GM12878 (cell line): Measurements from ENCODE around the gene SCEL. TPM values are rescaled to one million over a fixed set of nuclear protein-coding genes. Genes with fewer than 3 reads are reported as not detected.

ENCODE experiments used
- ATAC-seq: fragments of 200-7000 bp; cut with Tn5 transposase; 3 replicates; pipeline ENCODE4 v1.9.1; 2020; ENCODE audit warnings: mild to moderate bottlenecking, moderate library complexity
- BruUV-seq: library from RNA; stranded (reverse); fragments of 400-500 nt; replicated peaks from 2 replicates; lab custom pipeline; 2021; lab: Mats Ljungman, UMichigan
- CTCF ChIA-PET: fragments of 300-600 bp; sonication (Branson Sonifier 250); formaldehyde crosslinking; extraction: SDS; loops from one replicate; lab custom pipeline; 2021; ENCODE audit warnings: inconsistent platforms; lab: Yijun Ruan, JAX
- POLR2A ChIA-PET: fragments of 350-600 bp; formaldehyde crosslinking; extraction: SDS; loops from one replicate; lab custom pipeline; 2021; ENCODE audit warnings: inconsistent platforms; lab: Charles Lee
- RAD21 ChIA-PET: fragments of 300-600 bp; sonication (Branson Sonifier 250); formaldehyde crosslinking; loops from one replicate; lab custom pipeline; 2023; ENCODE audit warnings: antibody characterized with exemption; ENCODE audit not compliant: unreplicated experiment; lab: Charles Lee
- SMC1A ChIA-PET: fragments of 300-600 bp; sonication (Branson Sonifier 250); formaldehyde crosslinking; loops from one replicate; lab custom pipeline; 2023; ENCODE audit not compliant: unreplicated experiment, uncharacterized antibody; lab: Charles Lee
- DNase-seq: peaks from one replicate; pipeline ENCODE4 v3.0.0-alpha.2; 2011; ENCODE audit warnings: low read depth, low spot score
- FAIRE-seq: peaks from 3 replicates; lab custom pipeline; 2011; peaks lifted over from hg19 to GRCh38; lab: Jason Lieb, UNC
- H2AFZ ChIP-seq: 2 replicates; pipeline ENCODE4 v1.6.0; 2011; ENCODE audit warnings: low read depth, low read length, control low read depth; ENCODE audit not compliant: control insufficient read depth
- H3K27ac ChIP-seq: 2 replicates; pipeline ENCODE4 v1.5.1; 2011; ENCODE audit warnings: control low read depth; ENCODE audit not compliant: control insufficient read depth, insufficient read depth
- H3K27me3 ChIP-seq, 2 experiments: replicated peaks in 1 of 2; 2 replicates each; pipeline versions ENCODE4 v1.6.0 to v1.6.1; 2011; ENCODE audit warnings: low read length in 1 of 2; ENCODE audit not compliant: control insufficient read depth in 2 of 2, insufficient read depth in 2 of 2
- H3K36me3 ChIP-seq, 2 experiments: 2 replicates each; pipeline ENCODE4 v1.5.1; 2011; ENCODE audit warnings: low read length in 1 of 2; ENCODE audit not compliant: control insufficient read depth in 2 of 2, insufficient read depth in 2 of 2
- H3K4me1 ChIP-seq: 2 replicates; pipeline ENCODE4 v1.6.1; 2011; ENCODE audit warnings: mild to moderate bottlenecking, low read length, moderate library complexity, mixed read lengths; ENCODE audit not compliant: control insufficient read depth, insufficient read depth
- H3K4me2 ChIP-seq: 2 replicates; pipeline ENCODE4 v1.6.0; 2011; ENCODE audit warnings: control low read depth; ENCODE audit not compliant: control insufficient read depth, insufficient read depth
- H3K4me3 ChIP-seq: fragments of 200-600 bp; sonication (generic); 2 replicates; pipeline ENCODE4 v1.5.1; 2016
- H3K79me2 ChIP-seq: 2 replicates; pipeline ENCODE4 v1.6.0; 2011; ENCODE audit warnings: low read length; ENCODE audit not compliant: control insufficient read depth, insufficient read depth
- H3K9ac ChIP-seq: 2 replicates; pipeline ENCODE4 v1.8.0; 2011; ENCODE audit warnings: low read length, control low read depth, mixed read lengths; ENCODE audit not compliant: control insufficient read depth, insufficient read depth
- H3K9me3 ChIP-seq: replicated peaks from 3 replicates; pipeline ENCODE4 v1.5.1; 2011; ENCODE audit warnings: mild to moderate bottlenecking, low read length; ENCODE audit not compliant: control insufficient read depth, insufficient read depth
- H4K20me1 ChIP-seq: 2 replicates; pipeline ENCODE4 v1.6.0; 2011; ENCODE audit not compliant: control insufficient read depth, insufficient read depth
- BMI1 ChIP-seq: fragments of 450-650 bp; IDR thresholded peaks from 2 replicates; pipeline ENCODE4 v1.6.1; 2016; ENCODE audit warnings: mild to moderate bottlenecking, moderate library complexity, borderline replicate concordance
- CREM ChIP-seq: IDR thresholded peaks from 2 replicates; pipeline ENCODE4 v1.6.1; 2014; ENCODE audit warnings: antibody characterized with exemption, low read depth
- EP300 ChIP-seq, 2 experiments: fragments of 150-350 bp in 1 of 2; IDR thresholded peaks; 2 replicates each; pipeline ENCODE4 v1.6.1; 2011 to 2012; ENCODE audit warnings: low read depth in 2 of 2, low read length in 2 of 2, borderline replicate concordance in 1 of 2, improper control_type of control experiment in 1 of 2, inconsistent platforms in 1 of 2; ENCODE audit not compliant: control insufficient read depth in 1 of 2
- HDGF ChIP-seq: fragments of 450-650 bp; IDR thresholded peaks from 2 replicates; pipeline ENCODE4 v1.6.1; 2016; ENCODE audit warnings: antibody characterized with exemption
- MTA3 ChIP-seq: IDR thresholded peaks from 2 replicates; pipeline ENCODE4 v1.6.1; 2012; ENCODE audit warnings: low read length, inconsistent platforms, borderline replicate concordance
- NR2C2 ChIP-seq: IDR thresholded peaks from 2 replicates; pipeline ENCODE4 v1.6.1; 2011; ENCODE audit warnings: borderline replicate concordance, low read depth; ENCODE audit not compliant: control insufficient read depth, insufficient read length
- POLR2AphosphoS5 ChIP-seq: IDR thresholded peaks from 2 replicates; pipeline ENCODE4 v1.6.1; 2011; ENCODE audit warnings: mild to moderate bottlenecking, low read length, inconsistent platforms
- RELA ChIP-seq: fragments of 450-650 bp; IDR thresholded peaks from 2 replicates; pipeline ENCODE4 v1.8.0; 2014; ENCODE audit warnings: borderline replicate concordance; ENCODE audit not compliant: partially characterized antibody
- TARDBP ChIP-seq: IDR thresholded peaks from 2 replicates; pipeline ENCODE4 v1.6.1; 2016; ENCODE audit warnings: borderline replicate concordance
- TCF3 ChIP-seq: IDR thresholded peaks from 2 replicates; pipeline ENCODE4 v1.6.1; 2012; ENCODE audit warnings: low read depth, mild to moderate bottlenecking, low read length, borderline replicate concordance; ENCODE audit not compliant: insufficient read depth
- ZZZ3 ChIP-seq: IDR thresholded peaks from 2 replicates; pipeline ENCODE4 v1.6.1; 2011; ENCODE audit warnings: low read depth; ENCODE audit not compliant: control insufficient read depth, insufficient read length
- WGBS: methylation state at CpG from one replicate; pipeline ENCODE4 v1.1.6; 2016; ENCODE audit warnings: low lambda C conversion rate; ENCODE audit not compliant: insufficient replicate concordance, insufficient coverage; ENCODE audit errors: missing lambda C conversion rate; 5-methylcytosine and 5-hydroxymethylcytosine counted together
- in situ Hi-C: fragments of 300-500 bp; cut with MboI; formaldehyde crosslinking; loops from 9 replicates; pipeline ENCODE4 v1.14.3; 2018; ENCODE audit warnings: mixed read lengths
- intact Hi-C: fragments of 100-400 bp; cut with micrococcal nuclease; formaldehyde crosslinking; loops from one replicate; pipeline ENCODE4 v1.14.2; 2022; ENCODE audit not compliant: unreplicated experiment
- polyA plus RNA-seq, 11 experiments: library from polyadenylated mRNA; depleted of rRNA in 4 of 11; unstranded in 6 of 11; stranded (reverse) in 5 of 11; fragments of >200 nt; fragmentation: Nextera tagmentation in 4 of 11; fragmentation: Illumina TruSeq in 1 of 11; extraction: Ambion mirVana in 4 of 11; extraction: Trizol in 1 of 11; gene quantifications; 1 replicate in 1 of 11; 2 replicates in 10 of 11; pipeline versions ENCODE4 v1.2.1 to v1.2.3, GENCODE V29; 2011 to 2016; ENCODE audit warnings: inconsistent platforms in 2 of 11, missing spikeins in 2 of 11, low read depth in 1 of 11
- total RNA-seq, 4 experiments: library from RNA; depleted of rRNA in 3 of 4; stranded (reverse); fragments of >200 nt in 3 of 4; fragmentation: Illumina TruSeq in 1 of 4; extraction: Trizol in 1 of 4; gene quantifications; 2 replicates each; pipeline versions ENCODE4 v1.2.1 to v1.2.3, GENCODE V29; 2013 to 2021
- TF ChIP-seq, protein P1 (sequence below): IDR thresholded peaks from 2 replicates; pipeline ENCODE4 v1.6.1; 2011; ENCODE audit warnings: borderline replicate concordance, low read depth, mild to moderate bottlenecking, moderate library complexity, low read length; ENCODE audit not compliant: insufficient read depth, poor library complexity, severe bottlenecking
- TF ChIP-seq, protein P2 (sequence below): fragments of 450-650 bp; IDR thresholded peaks from 2 replicates; pipeline ENCODE4 v1.6.1; 2014; ENCODE audit warnings: mild to moderate bottlenecking
- TF ChIP-seq, protein P3 (sequence below): fragments of 450-650 bp; IDR thresholded peaks from 2 replicates; pipeline ENCODE4 v1.6.1; 2017; ENCODE audit warnings: mild to moderate bottlenecking

The SCEL gene
- total and polyA plus RNA-seq, 10 of the 15 experiments (the other 5 are each of a cell fraction or from before 2014, with no cell fraction given) = 0.09 to 0.68 (median 0.16) TPM; not detected in 1

DNA sequence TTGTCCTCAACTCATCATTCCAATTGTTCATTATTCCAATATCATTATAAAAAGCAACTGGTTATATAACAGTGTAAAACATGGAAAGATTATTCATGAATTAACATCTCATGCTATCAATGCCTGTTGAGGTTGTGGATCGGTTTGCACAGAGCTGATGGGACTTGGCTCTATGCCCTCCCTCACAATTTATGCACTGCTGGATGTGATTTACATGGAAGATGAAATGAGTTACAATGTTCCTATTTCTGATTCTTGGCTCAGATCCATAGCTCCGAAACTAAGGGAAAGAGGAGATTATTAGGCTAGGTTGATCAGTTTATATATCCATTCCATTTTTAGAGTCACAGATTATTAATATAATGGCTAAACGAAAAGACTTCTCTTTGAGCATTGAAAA is 38.6 kb downstream of the SCEL start:
- Histone ChIP-seq H3K4me3 (no peak overlapping the region), H3K9me3 (no peaks in the 10 kb centered on the region), H3K36me3 (no peaks in the 10 kb centered on the region), H3K9ac (no peak overlapping the region), H2AFZ (no peak overlapping the region), H3K27ac (no peak overlapping the region), H3K4me1 (no peaks in the 10 kb centered on the region), H3K27me3 (no peaks in the 10 kb centered on the region; a peak in 1 of 4 replicates), H4K20me1 (no peaks in the 10 kb centered on the region), H3K4me2 (no peak overlapping the region), H3K79me2 (no peaks in the 10 kb centered on the region)
- ChIA-PET POLR2A (no interaction called here), SMC1A (interaction anchor here (1.1 to 2.5 kb wide), 5 partner anchors 16 to 174 kb away, joined by 3 to 12 read pairs (median 4); no protein-coding TSS in a partner anchor), RAD21 (no interaction called here), CTCF (interaction anchor here (0.9 to 3.3 kb wide), 8 partner anchors 9 to 168 kb away, joined by 3 to 14 read pairs (median 6); no protein-coding TSS in a partner anchor)
- no peak for FAIRE-seq
- 26% methylated on average over 3 of the region's 3 CpGs for WGBS
- TF ChIP-seq RELA (no peak), NR2C2 (no peak), MTA3 (no peak), POLR2AphosphoS5 (no peak)
- TF ChIP-seq, protein P1, sequence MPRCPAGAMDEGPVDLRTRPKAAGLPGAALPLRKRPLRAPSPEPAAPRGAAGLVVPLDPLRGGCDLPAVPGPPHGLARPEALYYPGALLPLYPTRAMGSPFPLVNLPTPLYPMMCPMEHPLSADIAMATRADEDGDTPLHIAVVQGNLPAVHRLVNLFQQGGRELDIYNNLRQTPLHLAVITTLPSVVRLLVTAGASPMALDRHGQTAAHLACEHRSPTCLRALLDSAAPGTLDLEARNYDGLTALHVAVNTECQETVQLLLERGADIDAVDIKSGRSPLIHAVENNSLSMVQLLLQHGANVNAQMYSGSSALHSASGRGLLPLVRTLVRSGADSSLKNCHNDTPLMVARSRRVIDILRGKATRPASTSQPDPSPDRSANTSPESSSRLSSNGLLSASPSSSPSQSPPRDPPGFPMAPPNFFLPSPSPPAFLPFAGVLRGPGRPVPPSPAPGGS = no peak
- no TSS peak for BruUV-seq
- intact Hi-C loops (no loop called here), in situ Hi-C loops (no loop called here)
- no peak for ATAC-seq
- DNase-seq = no peak

DNA sequence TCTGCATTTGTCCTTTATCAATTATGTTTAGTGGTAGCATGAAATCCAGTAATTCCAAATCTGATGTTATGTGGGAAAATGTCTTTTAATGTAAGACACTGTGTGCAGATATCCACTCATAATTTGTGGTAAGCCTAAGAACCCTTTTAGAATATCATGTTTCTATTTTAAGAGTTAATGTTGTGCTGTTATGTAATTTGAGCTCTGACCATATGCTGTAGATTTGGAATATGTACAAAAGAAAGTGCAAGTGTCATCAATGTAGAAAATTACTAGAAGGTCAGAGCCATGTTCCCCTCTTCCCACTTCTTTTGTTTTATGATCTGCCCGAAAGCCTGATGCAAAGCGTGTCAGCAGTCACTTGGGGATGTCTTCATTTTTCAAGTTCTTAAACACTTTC is 44.5 kb downstream of the SCEL start:
- CTCF ChIA-PET = no interaction called here
- BruUV-seq = no TSS peak
- no peak for TF ChIP-seq EP300 (IDR thresholded peaks at IDR 0.05; ENCODE audit: borderline replicate concordance in 1 of 2, control insufficient read depth in 1 of 2, low read depth in 2 of 2, low read length in 2 of 2)
- TF ChIP-seq TCF3 = no peak
- TF ChIP-seq ZZZ3 = no peak
- TF ChIP-seq HDGF = no peak
- TF ChIP-seq BMI1 = no peak
- no peak for TF ChIP-seq CREM
- no peak for TF ChIP-seq TARDBP
- TF ChIP-seq, protein P2, sequence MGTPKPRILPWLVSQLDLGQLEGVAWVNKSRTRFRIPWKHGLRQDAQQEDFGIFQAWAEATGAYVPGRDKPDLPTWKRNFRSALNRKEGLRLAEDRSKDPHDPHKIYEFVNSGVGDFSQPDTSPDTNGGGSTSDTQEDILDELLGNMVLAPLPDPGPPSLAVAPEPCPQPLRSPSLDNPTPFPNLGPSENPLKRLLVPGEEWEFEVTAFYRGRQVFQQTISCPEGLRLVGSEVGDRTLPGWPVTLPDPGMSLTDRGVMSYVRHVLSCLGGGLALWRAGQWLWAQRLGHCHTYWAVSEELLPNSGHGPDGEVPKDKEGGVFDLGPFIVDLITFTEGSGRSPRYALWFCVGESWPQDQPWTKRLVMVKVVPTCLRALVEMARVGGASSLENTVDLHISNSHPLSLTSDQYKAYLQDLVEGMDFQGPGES = no peak
- TF ChIP-seq, protein P3, sequence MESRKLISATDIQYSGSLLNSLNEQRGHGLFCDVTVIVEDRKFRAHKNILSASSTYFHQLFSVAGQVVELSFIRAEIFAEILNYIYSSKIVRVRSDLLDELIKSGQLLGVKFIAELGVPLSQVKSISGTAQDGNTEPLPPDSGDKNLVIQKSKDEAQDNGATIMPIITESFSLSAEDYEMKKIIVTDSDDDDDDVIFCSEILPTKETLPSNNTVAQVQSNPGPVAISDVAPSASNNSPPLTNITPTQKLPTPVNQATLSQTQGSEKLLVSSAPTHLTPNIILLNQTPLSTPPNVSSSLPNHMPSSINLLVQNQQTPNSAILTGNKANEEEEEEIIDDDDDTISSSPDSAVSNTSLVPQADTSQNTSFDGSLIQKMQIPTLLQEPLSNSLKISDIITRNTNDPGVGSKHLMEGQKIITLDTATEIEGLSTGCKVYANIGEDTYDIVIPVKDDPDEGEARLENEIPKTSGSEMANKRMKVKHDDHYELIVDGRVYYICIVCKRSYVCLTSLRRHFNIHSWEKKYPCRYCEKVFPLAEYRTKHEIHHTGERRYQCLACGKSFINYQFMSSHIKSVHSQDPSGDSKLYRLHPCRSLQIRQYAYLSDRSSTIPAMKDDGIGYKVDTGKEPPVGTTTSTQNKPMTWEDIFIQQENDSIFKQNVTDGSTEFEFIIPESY = no peak

More for the DNA sequence above, 44.5 kb downstream of the SCEL start:
- no peak overlapping the region for H3K4me3 ChIP-seq
- H3K27ac ChIP-seq = no peak overlapping the region
- no peak overlapping the region for H2AFZ ChIP-seq
- in situ Hi-C loops = no loop called here
- H3K9me3 ChIP-seq = no peaks in the 10 kb centered on the region
- FAIRE-seq (no peak), ATAC-seq (no peak), DNase-seq (no peak)
- no peaks in the 10 kb centered on the region for H4K20me1 ChIP-seq
- no peaks in the 10 kb centered on the region; a peak in 2 of 4 replicates for H3K27me3 ChIP-seq
- intact Hi-C loops = no loop called here
- H3K9ac ChIP-seq = no peak overlapping the region
- ChIA-PET RAD21 (no interaction called here), SMC1A (no interaction called here), POLR2A (no interaction called here)
- H3K79me2 ChIP-seq = no peaks in the 10 kb centered on the region
- H3K4me1 ChIP-seq = no peaks in the 10 kb centered on the region
- WGBS = 64% methylated on average over 2 of the region's 2 CpGs
- no peak overlapping the region for H3K4me2 ChIP-seq
- H3K36me3 ChIP-seq = no peaks in the 10 kb centered on the region
